HG03439 (cell line): ENCODE measurements around the gene SSH2.
A peak's percentile ranks its signal among the peaks of the same experiment; 100 is the strongest.
"Not testable (repeated sequence)": the region's sequence is repeated elsewhere in the genome, so short reads cannot be mapped to it uniquely, and the experiment has no call there.

Experiments
- ATAC-seq: cut with Tn5 transposase; IDR thresholded peaks from one replicate; pipeline ENCODE4 v1.9.1; 2021; ENCODE audit warnings: mild to moderate bottlenecking, moderate library complexity; ENCODE audit not compliant: unreplicated experiment

SSH2 gene

GRCh38 chr17:29749045-29749825, 180.8 kb downstream of the SSH2 start:
- ATAC-seq = no peak

- ATAC-seq = no peak
Measured at GRCh38 chr17:29748400-29748799, 181.6 kb downstream of the SSH2 start.

- ATAC-seq = no peak
Measured at GRCh38 chr17:29747660-29748059, 182.4 kb downstream of the SSH2 start.

- ATAC-seq = no peak
Measured at GRCh38 chr17:29746669-29747068, 183.4 kb downstream of the SSH2 start.

- ATAC-seq = no peak
Measured at GRCh38 chr17:29744121-29744520, 185.9 kb downstream of the SSH2 start.

GRCh38 chr17:29742210-29742513, 187.9 kb downstream of the SSH2 start:
- no peak for ATAC-seq

- ATAC-seq = no peak
Measured at GRCh38 chr17:29740017-29740416, 190.0 kb downstream of the SSH2 start.

- no peak for ATAC-seq
Measured at GRCh38 chr17:29734640-29735039, 195.4 kb downstream of the SSH2 start.

- ATAC-seq = no peak
Measured at GRCh38 chr17:29733166-29733565, 196.9 kb downstream of the SSH2 start.

- no peak for ATAC-seq
Measured at GRCh38 chr17:29732613-29733012, 197.4 kb downstream of the SSH2 start.

- ATAC-seq = no peak
Measured at GRCh38 chr17:29732209-29732608, 197.8 kb downstream of the SSH2 start.

GRCh38 chr17:29731589-29731929, 198.5 kb downstream of the SSH2 start:
- no peak for ATAC-seq

GRCh38 chr17:29728490-29728889, 201.5 kb downstream of the SSH2 start:
- ATAC-seq = no peak

- ATAC-seq = no peak
Measured at GRCh38 chr17:29726715-29727252, 203.2 kb downstream of the SSH2 start.

- not testable (repeated sequence) for ATAC-seq
Measured at GRCh38 chr17:29725408-29725807, 204.6 kb downstream of the SSH2 start.

- no peak for ATAC-seq
Measured at GRCh38 chr17:29723278-29724047, 206.6 kb downstream of the SSH2 start.

GRCh38 chr17:29722411-29723198, 207.4 kb downstream of the SSH2 start:
- ATAC-seq = peak; percentile 68

GRCh38 chr17:29720551-29720950, 209.5 kb downstream of the SSH2 start:
- no peak for ATAC-seq

- no peak for ATAC-seq
Measured at GRCh38 chr17:29719469-29719868, 210.6 kb downstream of the SSH2 start.

- no peak for ATAC-seq
Measured at GRCh38 chr17:29718446-29719039, 211.5 kb downstream of the SSH2 start.

- no peak for ATAC-seq
Measured at GRCh38 chr17:29717817-29718216, 212.2 kb downstream of the SSH2 start.
